ES-I3 (cell line): ENCODE results near the gene ZDHHC11.
"Not testable (repeated sequence)": the region's sequence is repeated elsewhere in the genome, so short reads cannot be mapped to it uniquely, and the experiment has no call there.

Source experiments
- H3K36me3 ChIP-seq: 2 replicates; pipeline ENCODE4 v1.6.1; 2013; ENCODE audit warnings: mild to moderate bottlenecking, low read length, control low read depth, moderate library complexity; ENCODE audit not compliant: insufficient read depth
- H3K4me1 ChIP-seq: 2 replicates; pipeline ENCODE4 v1.6.1; 2013; ENCODE audit warnings: mild to moderate bottlenecking, control low read depth, low read length; ENCODE audit not compliant: insufficient read depth
- H3K9ac ChIP-seq: 2 replicates; pipeline ENCODE4 v1.6.1; 2013; ENCODE audit warnings: low read depth, mild to moderate bottlenecking, low read length, moderate library complexity
- H3K9me3 ChIP-seq: 2 replicates; pipeline ENCODE4 v1.6.1; 2013; ENCODE audit warnings: mild to moderate bottlenecking, low read length, moderate library complexity; ENCODE audit not compliant: control insufficient read depth, insufficient read depth

Gene ZDHHC11

GRCh38 chr5:777756-778161, 73.0 kb downstream of the ZDHHC11 start:
- no peaks in the 10 kb centered on the region for H3K36me3 ChIP-seq
- no peaks in the 10 kb centered on the region for H3K9me3 ChIP-seq
- no peaks in the 10 kb centered on the region for H3K4me1 ChIP-seq
- no peak overlapping the region for H3K9ac ChIP-seq

- Histone ChIP-seq H3K9ac (no peak overlapping the region), H3K4me1 (no peaks in the 10 kb centered on the region), H3K36me3 (no peaks in the 10 kb centered on the region), H3K9me3 (no peaks in the 10 kb centered on the region)
Measured at GRCh38 chr5:776862-777711, 73.7 kb downstream of the ZDHHC11 start.

- H3K9me3 ChIP-seq: no peaks in the 10 kb centered on the region
- H3K9ac ChIP-seq: no peak overlapping the region
- H3K36me3 ChIP-seq: no peaks in the 10 kb centered on the region
- H3K4me1 ChIP-seq: no peaks in the 10 kb centered on the region
Measured at GRCh38 chr5:775961-776861, 74.6 kb downstream of the ZDHHC11 start.

- H3K9me3 ChIP-seq, H3K9ac ChIP-seq, H3K36me3 ChIP-seq, H3K4me1 ChIP-seq: not testable (repeated sequence)
Measured at GRCh38 chr5:775595-775960, 75.2 kb downstream of the ZDHHC11 start.

- H3K9me3 ChIP-seq, H3K9ac ChIP-seq, H3K36me3 ChIP-seq, H3K4me1 ChIP-seq: not testable (repeated sequence)
Measured at GRCh38 chr5:774854-775505, 75.8 kb downstream of the ZDHHC11 start.

GRCh38 chr5:774304-774703, 76.5 kb downstream of the ZDHHC11 start:
- H3K36me3 ChIP-seq, H3K9me3 ChIP-seq, H3K9ac ChIP-seq, H3K4me1 ChIP-seq: not testable (repeated sequence)

- H3K9ac ChIP-seq: no peak overlapping the region
- no peaks in the 10 kb centered on the region for H3K9me3 ChIP-seq
- no peaks in the 10 kb centered on the region for H3K4me1 ChIP-seq
- no peaks in the 10 kb centered on the region for H3K36me3 ChIP-seq
Measured at GRCh38 chr5:773517-774264, 77.1 kb downstream of the ZDHHC11 start.

- not testable (repeated sequence) for H3K9me3 ChIP-seq, H3K4me1 ChIP-seq, H3K36me3 ChIP-seq, H3K9ac ChIP-seq
Measured at GRCh38 chr5:772931-773330, 77.9 kb downstream of the ZDHHC11 start.

- not testable (repeated sequence) for H3K36me3 ChIP-seq, H3K4me1 ChIP-seq, H3K9me3 ChIP-seq, H3K9ac ChIP-seq
Measured at GRCh38 chr5:772547-772890, 78.3 kb downstream of the ZDHHC11 start.

- H3K9ac ChIP-seq, H3K36me3 ChIP-seq, H3K4me1 ChIP-seq, H3K9me3 ChIP-seq: not testable (repeated sequence)
Measured at GRCh38 chr5:771841-772546, 78.8 kb downstream of the ZDHHC11 start.

- H3K9me3 ChIP-seq, H3K36me3 ChIP-seq, H3K4me1 ChIP-seq, H3K9ac ChIP-seq: not testable (repeated sequence)
Measured at GRCh38 chr5:771087-771781, 79.6 kb downstream of the ZDHHC11 start.

GRCh38 chr5:770585-770984, 80.2 kb downstream of the ZDHHC11 start:
- H3K36me3 ChIP-seq, H3K4me1 ChIP-seq, H3K9ac ChIP-seq, H3K9me3 ChIP-seq: not testable (repeated sequence)

GRCh38 chr5:769485-770145, 81.2 kb downstream of the ZDHHC11 start:
- not testable (repeated sequence) for H3K9me3 ChIP-seq, H3K4me1 ChIP-seq, H3K36me3 ChIP-seq, H3K9ac ChIP-seq
